K562 treated with DMSO at 1 percent for 48 hours (cell line): Measurements from ENCODE around the gene LRRC3. TPM values are rescaled to one million over a fixed set of nuclear protein-coding genes. Genes with fewer than 3 reads are reported as not detected.

ENCODE experiments used
- total RNA-seq: library from RNA; unstranded; fragments of 300-600 nt; gene quantifications from 2 replicates; pipeline ENCODE4 v1.2.3, GENCODE V29; 2022; ENCODE audit warnings: low replicate concordance; ENCODE audit errors: extremely low read depth

Gene LRRC3, protein sequence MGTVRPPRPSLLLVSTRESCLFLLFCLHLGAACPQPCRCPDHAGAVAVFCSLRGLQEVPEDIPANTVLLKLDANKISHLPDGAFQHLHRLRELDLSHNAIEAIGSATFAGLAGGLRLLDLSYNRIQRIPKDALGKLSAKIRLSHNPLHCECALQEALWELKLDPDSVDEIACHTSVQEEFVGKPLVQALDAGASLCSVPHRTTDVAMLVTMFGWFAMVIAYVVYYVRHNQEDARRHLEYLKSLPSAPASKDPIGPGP
- total RNA-seq = not detected in 2 replicates

DNA sequence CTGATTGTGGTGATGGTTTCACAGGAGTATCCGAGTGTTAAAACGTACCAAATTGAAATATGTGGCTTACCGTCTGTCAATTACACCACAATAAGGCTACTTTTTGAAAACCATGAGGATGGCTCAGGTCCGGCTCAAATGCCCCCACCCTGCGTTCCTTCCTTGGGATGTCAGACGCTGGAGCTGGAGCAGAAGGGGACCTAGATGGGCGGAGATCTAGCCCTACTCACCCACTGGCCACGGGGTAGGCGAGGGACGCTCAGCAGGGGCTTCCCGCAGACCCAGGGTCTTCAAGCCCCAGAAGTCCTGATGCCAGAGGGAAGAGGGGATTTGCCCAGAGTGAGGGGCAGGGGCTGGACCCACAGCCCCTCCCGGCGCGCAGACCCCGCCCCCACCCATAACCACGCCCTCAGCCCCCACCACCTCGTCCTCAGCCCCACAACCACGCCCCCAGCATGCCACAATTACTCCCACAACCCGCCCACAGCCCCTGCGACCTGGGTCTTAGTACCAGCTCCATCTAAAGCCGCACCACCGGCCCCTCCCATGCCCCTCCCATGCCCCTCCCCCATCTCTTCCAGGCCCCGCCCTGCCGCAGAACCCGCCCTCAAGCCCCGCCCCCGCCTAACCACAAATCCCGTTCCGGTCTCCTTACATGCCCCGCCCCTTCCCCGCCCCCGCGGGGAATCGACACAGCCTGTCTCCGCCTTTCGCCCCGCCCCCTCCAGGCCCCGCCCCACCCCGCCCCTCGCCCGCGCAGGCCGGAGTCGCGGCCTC is at the start of gene LRRC3:
TSS of gene LRRC3 (plus strand) at position 764 of the 777 bp plus-strand sequence. CDS start 1,135 bp downstream, outside the sequence.

Other genes starting within 250 kb of the LRRC3 start
- gene ICOSLG, start 214.6 kb upstream of the LRRC3 start, total RNA-seq = not detected in 2 replicates
- gene DNMT3L, start 193.6 kb upstream of the LRRC3 start, total RNA-seq = not detected in 2 replicates
- not detected in 2 replicates for gene AIRE, start 169.6 kb upstream of the LRRC3 start, total RNA-seq
- gene PFKL, start 155.5 kb upstream of the LRRC3 start, total RNA-seq = 169 TPM in 1 of 2 replicates, not detected in the other
- gene CFAP410, start 116.1 kb upstream of the LRRC3 start, total RNA-seq = not detected in 2 replicates
- not detected in 2 replicates for gene TRPM2, start 101.9 kb upstream of the LRRC3 start, total RNA-seq
- gene KRTAP10-1, start 84.7 kb downstream of the LRRC3 start, total RNA-seq = not detected in 2 replicates
- gene KRTAP10-2, start 96.0 kb downstream of the LRRC3 start, total RNA-seq = not detected in 2 replicates
- gene KRTAP10-3, start 103.3 kb downstream of the LRRC3 start, total RNA-seq = not detected in 2 replicates
- gene KRTAP10-4, start 118.2 kb downstream of the LRRC3 start, total RNA-seq = not detected in 2 replicates
- gene KRTAP10-5, start 125.1 kb downstream of the LRRC3 start, total RNA-seq = not detected in 2 replicates
- not detected in 2 replicates for gene KRTAP10-6, start 137.0 kb downstream of the LRRC3 start, total RNA-seq
- gene KRTAP10-7, start 145.1 kb downstream of the LRRC3 start, total RNA-seq = not detected in 2 replicates
- gene KRTAP10-8, start 156.6 kb downstream of the LRRC3 start, total RNA-seq = not detected in 2 replicates
- gene KRTAP10-9, start 171.6 kb downstream of the LRRC3 start, total RNA-seq = not detected in 2 replicates
- gene KRTAP10-10, start 181.8 kb downstream of the LRRC3 start, total RNA-seq = not detected in 2 replicates
- gene KRTAP10-11, start 190.9 kb downstream of the LRRC3 start, total RNA-seq = not detected in 2 replicates
- gene KRTAP12-4, start 199.1 kb downstream of the LRRC3 start, total RNA-seq = not detected in 2 replicates
- gene KRTAP12-3, start 202.4 kb downstream of the LRRC3 start, total RNA-seq = not detected in 2 replicates
- not detected in 2 replicates for gene KRTAP12-2, start 211.4 kb downstream of the LRRC3 start, total RNA-seq
- gene KRTAP12-1, start 226.7 kb downstream of the LRRC3 start, total RNA-seq = not detected in 2 replicates
- not detected in 2 replicates for gene KRTAP10-12, start 241.7 kb downstream of the LRRC3 start, total RNA-seq